Suprapubic skin (tissue), 4 donors: ENCODE data around the gene MAN1C1. TPM values are rescaled to one million over a fixed set of nuclear protein-coding genes. Genes with fewer than 3 reads are reported as not detected.
A peak's percentile ranks its signal among the peaks of the same experiment; 100 is the strongest.

Experiments
- DNase-seq, 2 donors: peaks; one replicate each; pipeline ENCODE4 v3.0.0-alpha.2; 2019; ENCODE audit warnings: low spot score in 2 of 2
- H3K27ac ChIP-seq: fragments of 200-600 bp; sonication (generic); one replicate; pipeline ENCODE4 v1.5.1; 2019
- H3K27me3 ChIP-seq: fragments of 200-600 bp; sonication (generic); one replicate; pipeline ENCODE4 v1.5.1; 2019
- H3K36me3 ChIP-seq: fragments of 200-600 bp; sonication (generic); one replicate; pipeline ENCODE4 v1.5.1; 2019
- H3K4me1 ChIP-seq: fragments of 200-600 bp; sonication (generic); one replicate; pipeline ENCODE4 v1.5.1; 2019
- H3K4me3 ChIP-seq: fragments of 200-600 bp; sonication (generic); one replicate; pipeline ENCODE4 v1.5.1; 2019; ENCODE audit warnings: mild to moderate bottlenecking
- H3K9me3 ChIP-seq: fragments of 200-600 bp; sonication (generic); one replicate; pipeline ENCODE4 v1.5.1; 2019
- EP300 ChIP-seq: sonication (generic); formaldehyde crosslinking; IDR thresholded peaks from one replicate; pipeline ENCODE4 v1.6.1; 2017; ENCODE audit warnings: antibody characterized with exemption
- POLR2A ChIP-seq, 2 donors: fragments of 450-650 bp; IDR thresholded peaks; one replicate each; pipeline ENCODE4 v1.6.1; 2017; ENCODE audit warnings: antibody characterized with exemption in 2 of 2, mild to moderate bottlenecking in 2 of 2, moderate library complexity in 2 of 2
- POLR2AphosphoS5 ChIP-seq, 3 donors: sonication (generic); formaldehyde crosslinking; IDR thresholded peaks; one replicate each; pipeline ENCODE4 v1.6.1; 2017; ENCODE audit warnings: antibody characterized with exemption in 3 of 3
- WGBS: methylation state at CpG from one replicate; pipeline ENCODE4 v1.1.5; 2018; 5-methylcytosine and 5-hydroxymethylcytosine counted together
- total RNA-seq, 4 donors: library from RNA; depleted of rRNA; stranded (reverse); fragments of >200 nt; gene quantifications; one replicate each; pipeline ENCODE4 v1.1.0, GENCODE V29; 2016
- TF ChIP-seq, protein P1 (sequence below), 2 donors: fragments of 200-600 bp in 1 of 2; fragments of 450-650 bp in 1 of 2; sonication (generic) in 1 of 2; IDR thresholded peaks; one replicate each; pipeline ENCODE4 v1.5.1; 2016 to 2019; ENCODE audit warnings: antibody characterized with exemption in 2 of 2, mild to moderate bottlenecking in 1 of 2, moderate library complexity in 1 of 2

Gene MAN1C1
- total RNA-seq, 4 donors from 2014 or later = 7.3 to 15.2 (median 8.0) TPM

DNA sequence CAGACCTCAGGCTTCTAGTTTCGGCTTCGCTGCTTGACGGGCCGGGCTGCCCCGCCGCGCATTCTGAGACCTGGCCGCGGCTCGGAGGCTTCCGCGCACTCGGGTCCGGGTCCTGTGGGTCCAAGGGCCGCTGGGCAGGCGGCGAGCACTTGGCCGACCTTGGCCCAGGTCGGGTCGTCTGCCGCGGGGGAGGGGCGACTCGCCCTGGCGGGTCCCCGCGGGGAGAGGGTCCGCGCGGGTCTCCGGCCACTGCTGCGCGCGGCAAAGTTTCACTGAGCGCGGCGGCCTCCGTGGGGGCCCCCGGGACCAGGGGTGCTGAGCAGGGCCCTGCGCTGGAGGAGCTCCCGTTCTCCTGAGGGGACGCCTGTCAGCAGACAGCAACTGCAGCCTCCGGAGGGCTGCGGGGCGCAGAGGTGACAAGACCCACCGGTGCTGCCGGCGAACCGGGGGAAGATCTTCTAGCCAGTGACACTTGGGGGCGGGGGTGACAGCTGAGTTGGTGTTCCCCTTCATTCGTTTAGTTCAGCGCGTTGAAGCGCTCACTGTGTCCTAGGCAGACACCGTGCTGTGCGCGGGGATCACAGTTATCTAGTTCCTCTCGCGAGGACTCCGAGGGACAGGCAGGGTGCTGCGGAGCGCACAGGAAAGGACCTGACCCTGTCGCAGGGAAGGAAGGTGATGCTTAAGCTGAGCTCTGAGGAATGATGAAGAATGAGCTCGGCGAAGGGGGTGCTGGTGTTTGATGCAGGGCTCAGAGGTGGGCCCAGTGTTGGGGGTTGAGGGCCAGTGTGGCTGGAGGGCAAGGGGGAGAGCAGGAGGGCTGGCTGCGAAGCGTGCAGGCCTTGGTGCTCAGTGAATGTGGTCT is 203.9 kb downstream of the MAN1C1 start:
- peaks cover 31% of the 10 kb centered on the region for H3K4me1 ChIP-seq
- peak overlapping the region; percentile 93 for H3K27ac ChIP-seq
- TF ChIP-seq POLR2A (IDR thresholded peaks at IDR 0.05) (no peak), EP300 (no peak), POLR2AphosphoS5 (IDR thresholded peaks at IDR 0.05) (no peak)
- TF ChIP-seq, protein P1, sequence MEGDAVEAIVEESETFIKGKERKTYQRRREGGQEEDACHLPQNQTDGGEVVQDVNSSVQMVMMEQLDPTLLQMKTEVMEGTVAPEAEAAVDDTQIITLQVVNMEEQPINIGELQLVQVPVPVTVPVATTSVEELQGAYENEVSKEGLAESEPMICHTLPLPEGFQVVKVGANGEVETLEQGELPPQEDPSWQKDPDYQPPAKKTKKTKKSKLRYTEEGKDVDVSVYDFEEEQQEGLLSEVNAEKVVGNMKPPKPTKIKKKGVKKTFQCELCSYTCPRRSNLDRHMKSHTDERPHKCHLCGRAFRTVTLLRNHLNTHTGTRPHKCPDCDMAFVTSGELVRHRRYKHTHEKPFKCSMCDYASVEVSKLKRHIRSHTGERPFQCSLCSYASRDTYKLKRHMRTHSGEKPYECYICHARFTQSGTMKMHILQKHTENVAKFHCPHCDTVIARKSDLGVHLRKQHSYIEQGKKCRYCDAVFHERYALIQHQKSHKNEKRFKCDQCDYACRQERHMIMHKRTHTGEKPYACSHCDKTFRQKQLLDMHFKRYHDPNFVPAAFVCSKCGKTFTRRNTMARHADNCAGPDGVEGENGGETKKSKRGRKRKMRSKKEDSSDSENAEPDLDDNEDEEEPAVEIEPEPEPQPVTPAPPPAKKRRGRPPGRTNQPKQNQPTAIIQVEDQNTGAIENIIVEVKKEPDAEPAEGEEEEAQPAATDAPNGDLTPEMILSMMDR (IDR thresholded peaks at IDR 0.05) = no peak
- H3K36me3 ChIP-seq = peaks cover 15% of the 10 kb centered on the region
- H3K27me3 ChIP-seq = no peaks in the 10 kb centered on the region
- 2% methylated on average over 17 of the region's 67 CpGs for WGBS
- H3K9me3 ChIP-seq = no peaks in the 10 kb centered on the region
- peak overlapping the region; percentile 77 for H3K4me3 ChIP-seq
- peak in 1 of 2 donors; percentile 69 for DNase-seq

DNA sequence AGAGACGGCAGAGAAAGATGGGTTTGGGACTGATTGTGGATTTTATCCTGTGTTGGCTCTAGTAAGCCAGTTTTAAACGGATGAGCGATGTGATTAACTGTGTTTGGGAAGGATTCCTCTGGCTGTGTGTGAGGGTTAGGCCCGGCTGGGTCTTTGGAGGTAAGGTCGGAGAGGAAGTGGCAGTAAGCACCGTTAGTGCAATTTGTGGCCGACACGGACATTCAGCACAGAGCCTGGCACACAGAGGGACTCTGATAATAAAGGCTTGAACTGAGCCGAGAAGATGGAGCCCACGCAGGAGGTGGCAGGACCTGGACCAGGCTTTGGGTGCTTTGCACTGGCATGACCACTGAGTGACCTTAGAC is 204.5 kb downstream of the MAN1C1 start:
- WGBS = 36% methylated on average over 9 of the region's 10 CpGs
- H3K4me3 ChIP-seq = peak overlapping the region; percentile 77
- peaks cover 35% of the 10 kb centered on the region for H3K4me1 ChIP-seq

DNA sequence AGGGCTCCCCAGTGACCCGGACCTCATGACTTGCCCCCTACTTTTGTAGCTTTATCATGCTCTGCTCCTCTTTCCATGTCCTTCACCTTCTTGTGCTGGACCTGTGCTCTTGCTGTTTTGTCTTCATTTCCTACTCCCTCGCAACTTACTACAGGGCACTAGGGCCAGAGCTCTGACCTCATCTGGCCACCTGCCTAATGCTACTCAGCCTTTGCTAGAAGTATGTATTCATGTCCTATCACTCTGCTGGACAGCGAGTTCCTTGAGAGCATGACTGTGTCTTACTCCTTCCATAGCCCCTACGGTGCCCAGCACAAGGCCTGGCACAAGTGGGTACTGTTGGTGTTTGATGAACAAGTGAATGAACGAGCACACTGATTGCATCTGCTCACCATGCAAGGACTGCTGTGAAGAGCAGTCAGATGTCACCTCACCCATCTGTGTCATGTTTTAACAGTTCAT is 205.1 kb downstream of the MAN1C1 start:
- TF ChIP-seq POLR2AphosphoS5 (IDR thresholded peaks at IDR 0.05) (no peak), POLR2A (IDR thresholded peaks at IDR 0.05) (no peak), EP300 (no peak)
- TF ChIP-seq, protein P1 (IDR thresholded peaks at IDR 0.05) = no peak
- no peak for DNase-seq
- H3K4me3 ChIP-seq = peak overlapping the region; percentile 77
- 71% methylated on average over 5 of the region's 5 CpGs for WGBS
- H3K27ac ChIP-seq = peak overlapping the region; percentile 93
- H3K36me3 ChIP-seq = peaks cover 11% of the 10 kb centered on the region
- H3K27me3 ChIP-seq = no peaks in the 10 kb centered on the region
- peaks cover 36% of the 10 kb centered on the region for H3K4me1 ChIP-seq
- H3K9me3 ChIP-seq = no peaks in the 10 kb centered on the region

More for the DNA sequence above, 204.5 kb downstream of the MAN1C1 start:
- Histone ChIP-seq H3K27me3 (no peaks in the 10 kb centered on the region), H3K9me3 (no peaks in the 10 kb centered on the region), H3K36me3 (peaks cover 11% of the 10 kb centered on the region), H3K27ac (peak overlapping the region; percentile 93)
- no peak for DNase-seq
- no peak for TF ChIP-seq EP300
- TF ChIP-seq, protein P1 (IDR thresholded peaks at IDR 0.05) = no peak
- no peak for TF ChIP-seq POLR2A (IDR thresholded peaks at IDR 0.05)
- no peak for TF ChIP-seq POLR2AphosphoS5 (IDR thresholded peaks at IDR 0.05)

DNA sequence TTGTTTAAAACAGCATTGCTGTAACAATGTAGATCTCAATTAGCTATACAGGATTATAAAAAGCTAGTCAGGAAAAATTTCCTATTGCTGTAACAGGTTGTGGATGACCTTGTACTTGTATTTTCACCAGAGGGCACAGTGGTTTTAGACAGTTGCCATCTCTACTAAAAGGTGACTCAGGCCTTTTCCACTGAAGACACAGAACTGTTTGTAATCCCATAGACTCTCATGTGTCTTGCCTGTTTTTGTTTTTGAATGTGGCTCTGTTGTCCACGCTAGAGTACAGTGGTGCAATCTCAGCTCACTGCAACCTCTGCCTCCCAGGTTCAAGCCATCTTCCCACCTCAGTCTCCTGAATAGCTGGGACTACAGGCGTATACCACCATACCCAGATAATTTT is 209.0 kb downstream of the MAN1C1 start:
- peaks cover 48% of the 10 kb centered on the region for H3K36me3 ChIP-seq
- no peaks in the 10 kb centered on the region for H3K9me3 ChIP-seq
- TF ChIP-seq POLR2A (IDR thresholded peaks at IDR 0.05) (no peak), POLR2AphosphoS5 (IDR thresholded peaks at IDR 0.05) (no peak), EP300 (no peak)
- TF ChIP-seq, protein P1 (IDR thresholded peaks at IDR 0.05) = no peak
- H3K4me3 ChIP-seq = no peak overlapping the region
- H3K4me1 ChIP-seq = peaks cover 21% of the 10 kb centered on the region
- WGBS = 94% methylated on average over 2 of the region's 2 CpGs
- no peaks in the 10 kb centered on the region for H3K27me3 ChIP-seq
- no peak for DNase-seq
- H3K27ac ChIP-seq = no peak overlapping the region

DNA sequence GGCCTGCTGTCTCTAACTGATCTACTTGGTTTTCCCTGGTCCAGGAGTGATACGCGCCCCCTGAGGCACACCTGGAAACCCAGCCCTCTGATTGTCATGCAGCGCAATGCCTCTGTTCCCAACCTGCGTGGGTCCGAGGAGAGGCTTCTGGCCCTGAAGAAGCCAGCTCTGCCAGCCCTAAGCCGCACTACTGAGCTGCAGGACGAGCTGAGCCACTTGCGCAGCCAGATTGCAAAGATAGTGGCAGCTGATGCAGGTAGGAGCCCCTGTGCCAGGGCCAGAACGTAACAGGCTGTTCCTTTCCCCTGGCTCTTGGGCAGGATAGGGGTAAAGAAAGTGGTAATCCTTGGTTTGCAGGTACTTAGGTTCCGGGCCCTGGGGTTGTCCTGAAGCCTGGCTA is 210.0 kb downstream of the MAN1C1 start:
- TF ChIP-seq EP300 (no peak), POLR2A (IDR thresholded peaks at IDR 0.05) (no peak), POLR2AphosphoS5 (IDR thresholded peaks at IDR 0.05) (no peak)
- TF ChIP-seq, protein P1 (IDR thresholded peaks at IDR 0.05) = no peak
- no peak for DNase-seq
- WGBS = 99% methylated on average over 7 of the region's 10 CpGs
- H3K27ac ChIP-seq = no peak overlapping the region
- H3K9me3 ChIP-seq = no peaks in the 10 kb centered on the region
- no peaks in the 10 kb centered on the region for H3K27me3 ChIP-seq
- peaks cover 12% of the 10 kb centered on the region for H3K4me1 ChIP-seq
- H3K4me3 ChIP-seq = no peak overlapping the region
- H3K36me3 ChIP-seq = peaks cover 57% of the 10 kb centered on the region
